Peyer's patch (tissue), 4 donors: ENCODE measurements around the gene PAX4.

Source experiments
- CTCF ChIP-seq, 6 experiments: fragments of 450-650 bp in 4 of 6; fragments of 200-600 bp in 2 of 6; sonication (generic) in 1 of 6; IDR thresholded peaks; one replicate each; pipeline ENCODE4 v1.5.1; 2017 to 2019; ENCODE audit warnings: antibody characterized with exemption in 6 of 6, mild to moderate bottlenecking in 3 of 6, moderate library complexity in 1 of 6
- POLR2A ChIP-seq, 2 donors: fragments of 450-650 bp; IDR thresholded peaks; one replicate each; pipeline ENCODE4 v1.5.1; 2017; ENCODE audit warnings: antibody characterized with exemption in 2 of 2, mild to moderate bottlenecking in 2 of 2, moderate library complexity in 2 of 2

GRCh38 chr7:127581716-127582115 is 36.2 kb downstream of the PAX4 start:
- TF ChIP-seq CTCF (IDR thresholded peaks at IDR 0.05): no peak
- TF ChIP-seq POLR2A (IDR thresholded peaks at IDR 0.05): no peak
